ENCODE results near the gene USP40. TPM values are rescaled to one million over a fixed set of nuclear protein-coding genes. Genes with fewer than 3 reads are reported as not detected.

Gene USP40
- total and polyA plus RNA-seq, 2 donors (not counting 1 experiment from before 2014, with no cell fraction given) = 18.9 to 40.6 TPM

DNA sequence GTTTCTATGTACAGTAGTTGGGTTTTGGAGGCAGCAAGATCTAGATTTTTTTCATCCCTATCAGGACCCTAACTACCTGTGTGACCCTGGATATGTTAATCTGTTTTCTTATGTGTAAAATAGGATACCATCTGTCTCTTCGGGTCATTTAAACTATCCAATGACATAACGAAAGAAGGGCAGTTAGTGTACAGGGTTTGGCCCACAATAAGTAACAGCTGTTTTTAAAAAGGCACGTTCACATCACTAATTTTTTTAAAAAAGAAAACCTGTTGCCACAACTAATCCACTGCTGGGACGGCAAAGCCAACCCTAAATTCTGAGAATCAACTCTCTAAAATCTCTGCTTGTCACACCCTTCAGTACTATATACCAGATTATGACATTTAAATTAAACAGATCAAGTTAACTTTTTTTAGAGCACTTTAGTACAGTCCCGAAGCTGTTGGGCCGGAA is 869 bp downstream of the USP40 start:
- no peaks in the 10 kb centered on the region for H4K20me1 ChIP-seq (ENCODE audit: control insufficient read depth, extremely low read depth, insufficient read depth, low read length)
- peaks cover 4% of the 10 kb centered on the region for H3K79me2 ChIP-seq (ENCODE audit: control insufficient read depth, insufficient read depth, low read length)
- peak overlapping the region; percentile 75 to 96 (median 88) for H3K4me3 ChIP-seq (replicated peaks in 1 of 4; ENCODE audit: control extremely low read depth in 1 of 4, insufficient read depth in 1 of 4, low read depth in 3 of 4, low read length in 4 of 4)
- no peak for TF ChIP-seq EZH2 (IDR thresholded peaks at IDR 0.05; ENCODE audit: low read length, missing control alignments)
- TF ChIP-seq, protein P1, sequence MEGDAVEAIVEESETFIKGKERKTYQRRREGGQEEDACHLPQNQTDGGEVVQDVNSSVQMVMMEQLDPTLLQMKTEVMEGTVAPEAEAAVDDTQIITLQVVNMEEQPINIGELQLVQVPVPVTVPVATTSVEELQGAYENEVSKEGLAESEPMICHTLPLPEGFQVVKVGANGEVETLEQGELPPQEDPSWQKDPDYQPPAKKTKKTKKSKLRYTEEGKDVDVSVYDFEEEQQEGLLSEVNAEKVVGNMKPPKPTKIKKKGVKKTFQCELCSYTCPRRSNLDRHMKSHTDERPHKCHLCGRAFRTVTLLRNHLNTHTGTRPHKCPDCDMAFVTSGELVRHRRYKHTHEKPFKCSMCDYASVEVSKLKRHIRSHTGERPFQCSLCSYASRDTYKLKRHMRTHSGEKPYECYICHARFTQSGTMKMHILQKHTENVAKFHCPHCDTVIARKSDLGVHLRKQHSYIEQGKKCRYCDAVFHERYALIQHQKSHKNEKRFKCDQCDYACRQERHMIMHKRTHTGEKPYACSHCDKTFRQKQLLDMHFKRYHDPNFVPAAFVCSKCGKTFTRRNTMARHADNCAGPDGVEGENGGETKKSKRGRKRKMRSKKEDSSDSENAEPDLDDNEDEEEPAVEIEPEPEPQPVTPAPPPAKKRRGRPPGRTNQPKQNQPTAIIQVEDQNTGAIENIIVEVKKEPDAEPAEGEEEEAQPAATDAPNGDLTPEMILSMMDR (conservative IDR thresholded peaks at IDR 0.05 in 1 of 2, IDR thresholded peaks at IDR 0.05 in 1 of 2; ENCODE audit: low read depth in 1 of 2, low read length in 2 of 2) = no peak
- no peaks in the 10 kb centered on the region for H3K36me3 ChIP-seq (ENCODE audit: control insufficient read depth, insufficient read depth, low read length)
- peak overlapping the region; percentile 95 for H3K27ac ChIP-seq (ENCODE audit: insufficient read depth, low read length)
- peak overlapping the region; percentile 88 for H3K4me2 ChIP-seq (ENCODE audit: extremely low read depth, insufficient read depth, low read length)
- peak overlapping the region; percentile 32 for H3K9ac ChIP-seq (ENCODE audit: insufficient read depth, low read length)
- H2AFZ ChIP-seq (ENCODE audit: low read length) = peak overlapping the region; percentile 43
- H3K27me3 ChIP-seq (ENCODE audit: control insufficient read depth, insufficient read depth, low read length) = no peaks in the 10 kb centered on the region
- DNase-seq (ENCODE audit: low read depth in 2 of 2) = no peak
- H3K9me3 ChIP-seq (ENCODE audit: control insufficient read depth, insufficient read depth, low read depth, low read length) = no peaks in the 10 kb centered on the region
- peaks cover 2% of the 10 kb centered on the region for H3K4me1 ChIP-seq (ENCODE audit: control insufficient read depth, extremely low read depth, insufficient read depth, low read length)

GRCh38 chr2:233563663-233564430 is 2.7 kb downstream of the USP40 start:
- Histone ChIP-seq H3K27me3 (ENCODE audit: control insufficient read depth, insufficient read depth, low read length) (no peaks in the 10 kb centered on the region), H3K36me3 (ENCODE audit: control insufficient read depth, insufficient read depth, low read length) (no peaks in the 10 kb centered on the region), H3K9ac (ENCODE audit: insufficient read depth, low read length) (no peak overlapping the region), H3K4me2 (ENCODE audit: extremely low read depth, insufficient read depth, low read length) (no peak overlapping the region), H3K4me3 (replicated peaks in 1 of 4; ENCODE audit: control extremely low read depth in 1 of 4, insufficient read depth in 1 of 4, low read depth in 3 of 4, low read length in 4 of 4) (no peak overlapping the region), H3K4me1 (ENCODE audit: control insufficient read depth, extremely low read depth, insufficient read depth, low read length) (peaks cover 2% of the 10 kb centered on the region), H3K79me2 (ENCODE audit: control insufficient read depth, insufficient read depth, low read length) (peaks cover 4% of the 10 kb centered on the region), H3K9me3 (ENCODE audit: control insufficient read depth, insufficient read depth, low read depth, low read length) (no peaks in the 10 kb centered on the region), H2AFZ (ENCODE audit: low read length) (no peak overlapping the region), H4K20me1 (ENCODE audit: control insufficient read depth, extremely low read depth, insufficient read depth, low read length) (no peaks in the 10 kb centered on the region), H3K27ac (ENCODE audit: insufficient read depth, low read length) (no peak overlapping the region)
- TF ChIP-seq EZH2 (IDR thresholded peaks at IDR 0.05; ENCODE audit: low read length, missing control alignments) = no peak
- TF ChIP-seq, protein P1 (conservative IDR thresholded peaks at IDR 0.05 in 1 of 2, IDR thresholded peaks at IDR 0.05 in 1 of 2; ENCODE audit: low read depth in 1 of 2, low read length in 2 of 2) = no peak
- peak in 1 of 2 donors; percentile 29 for DNase-seq (ENCODE audit: low read depth in 2 of 2)

- H3K9ac ChIP-seq (ENCODE audit: insufficient read depth, low read length) = no peak overlapping the region
- peaks cover 6% of the 10 kb centered on the region for H3K4me1 ChIP-seq (ENCODE audit: control insufficient read depth, extremely low read depth, insufficient read depth, low read length)
- no peak overlapping the region for H3K4me3 ChIP-seq (replicated peaks in 1 of 4; ENCODE audit: control extremely low read depth in 1 of 4, insufficient read depth in 1 of 4, low read depth in 3 of 4, low read length in 4 of 4)
- peak; percentile 63 to 81 for DNase-seq (ENCODE audit: low read depth in 2 of 2)
- H3K27ac ChIP-seq (ENCODE audit: insufficient read depth, low read length) = peak overlapping the region; percentile 56
- no peaks in the 10 kb centered on the region for H3K79me2 ChIP-seq (ENCODE audit: control insufficient read depth, insufficient read depth, low read length)
- no peaks in the 10 kb centered on the region for H3K36me3 ChIP-seq (ENCODE audit: control insufficient read depth, insufficient read depth, low read length)
- no peak for TF ChIP-seq EZH2 (IDR thresholded peaks at IDR 0.05; ENCODE audit: low read length, missing control alignments)
- TF ChIP-seq, protein P1 (conservative IDR thresholded peaks at IDR 0.05 in 1 of 2, IDR thresholded peaks at IDR 0.05 in 1 of 2; ENCODE audit: low read depth in 1 of 2, low read length in 2 of 2) = no peak
- no peaks in the 10 kb centered on the region for H4K20me1 ChIP-seq (ENCODE audit: control insufficient read depth, extremely low read depth, insufficient read depth, low read length)
- peak overlapping the region; percentile 19 for H3K4me2 ChIP-seq (ENCODE audit: extremely low read depth, insufficient read depth, low read length)
- H2AFZ ChIP-seq (ENCODE audit: low read length) = no peak overlapping the region
- no peaks in the 10 kb centered on the region for H3K9me3 ChIP-seq (ENCODE audit: control insufficient read depth, insufficient read depth, low read depth, low read length)
- H3K27me3 ChIP-seq (ENCODE audit: control insufficient read depth, insufficient read depth, low read length) = no peaks in the 10 kb centered on the region
These were observed 9.5 kb downstream of the USP40 start for GRCh38 chr2:233556881-233557736.
